ENCODE results near the gene LMAN2.

LMAN2 gene

DNA sequence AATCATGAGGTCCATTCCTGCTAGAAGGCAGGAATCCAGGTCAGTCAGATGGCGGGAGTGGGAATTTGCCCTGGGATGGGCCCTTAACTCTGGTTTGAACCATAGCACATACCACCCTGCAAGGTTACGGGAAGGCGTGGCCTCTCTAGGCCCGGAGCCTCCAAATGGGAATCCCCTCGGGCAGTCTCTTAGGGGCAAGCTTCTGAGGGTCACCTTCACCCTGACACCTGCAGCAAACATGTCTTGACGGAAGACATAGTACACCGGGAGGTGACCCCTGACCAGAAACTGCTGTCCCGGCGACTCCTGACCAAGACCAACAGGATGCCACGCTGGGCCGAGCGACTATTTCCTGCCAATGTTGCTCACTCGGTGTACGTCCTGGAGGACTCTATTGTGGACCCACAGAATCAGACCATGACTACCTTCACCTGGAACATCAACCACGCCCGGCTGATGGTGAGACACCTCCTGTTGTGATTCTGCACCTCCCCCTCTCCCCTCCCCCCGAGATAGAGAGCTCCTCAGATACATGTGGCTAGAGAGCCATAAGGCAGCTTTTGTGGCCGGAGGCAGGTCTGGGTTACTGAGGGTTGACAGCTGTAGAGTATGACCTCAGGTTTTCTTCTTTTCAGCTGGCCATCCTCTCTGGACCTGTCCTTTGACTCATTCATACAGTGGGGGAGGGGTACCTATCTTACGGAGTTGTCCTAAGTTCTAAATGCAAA lies 46.9 kb downstream of the LMAN2 start:
- DNase-seq = peak in 1 of 2 donors; percentile 38

DNA sequence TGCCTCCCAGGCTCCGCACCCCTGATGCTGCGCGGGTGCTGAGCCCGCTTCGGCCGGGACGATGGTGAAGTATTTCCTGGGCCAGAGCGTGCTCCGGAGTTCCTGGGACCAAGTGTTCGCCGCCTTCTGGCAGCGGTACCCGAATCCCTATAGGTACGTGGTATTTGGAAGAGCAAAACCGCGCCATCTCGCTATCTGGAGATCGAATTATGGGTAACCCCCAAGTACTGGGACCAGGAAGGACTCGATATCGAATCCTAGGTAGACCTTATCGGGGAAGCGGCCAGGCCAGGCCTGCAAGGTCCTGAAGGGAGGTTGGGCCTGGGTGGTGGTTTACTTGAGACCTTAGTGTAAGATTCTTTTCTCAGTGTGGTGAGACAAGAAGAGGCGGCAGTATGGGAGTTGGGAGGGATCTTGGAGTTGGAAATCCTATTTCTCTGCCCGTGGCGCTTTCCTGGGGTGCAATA lies 47.5 kb downstream of the LMAN2 start:
- no peak for DNase-seq

DNA sequence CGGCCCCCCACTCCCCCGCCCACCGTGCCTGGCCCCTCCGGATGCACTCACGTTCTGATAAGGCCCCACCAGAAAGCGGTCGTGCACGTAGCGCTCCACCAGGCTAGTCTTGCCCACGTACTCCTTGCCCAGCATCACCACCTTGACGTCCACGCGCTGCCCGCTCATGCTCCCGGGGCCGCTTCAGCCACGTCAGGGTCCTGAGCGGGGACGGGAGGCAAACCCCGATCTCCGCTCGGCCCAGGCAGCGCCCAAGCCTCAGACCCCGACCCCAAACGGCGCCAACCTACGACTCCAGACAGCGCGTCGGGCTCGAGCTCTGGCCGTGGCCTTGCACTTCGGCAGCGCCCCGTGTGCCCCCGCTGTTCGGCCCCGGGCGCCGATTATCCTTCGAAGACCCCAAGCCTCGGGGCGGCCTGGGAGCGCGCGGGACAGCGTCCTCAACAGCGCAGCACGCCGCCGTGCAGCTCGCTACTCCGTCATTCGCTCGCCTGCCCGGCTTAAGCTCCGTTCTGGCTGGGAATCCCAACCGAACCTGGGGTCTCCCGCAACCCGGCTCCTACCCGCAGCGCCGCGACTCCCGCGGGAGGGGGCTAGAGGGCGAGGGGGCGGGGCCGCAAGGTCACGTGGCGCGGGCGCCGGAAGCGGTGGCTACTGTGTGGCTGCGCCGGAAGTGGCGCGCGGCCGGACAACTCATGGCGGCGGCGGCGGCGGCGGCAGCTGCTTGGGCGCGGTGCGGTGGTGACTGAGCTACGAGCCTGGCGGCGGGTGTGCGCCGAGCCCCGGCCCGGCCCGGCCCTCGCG lies 48.1 kb downstream of the LMAN2 start, which contains the start of the genes PRELID1 and RAB24:
PRELID1 (plus strand) TSS at position 679 of the 804 bp plus-strand sequence. CDS start 187 bp downstream, outside the sequence.
RAB24 (minus strand) TSS at position 599 of the 804 bp plus-strand sequence; CDS start at position 168, 431 bp downstream.
- DNase-seq = peak; percentile 92 to 93

DNA sequence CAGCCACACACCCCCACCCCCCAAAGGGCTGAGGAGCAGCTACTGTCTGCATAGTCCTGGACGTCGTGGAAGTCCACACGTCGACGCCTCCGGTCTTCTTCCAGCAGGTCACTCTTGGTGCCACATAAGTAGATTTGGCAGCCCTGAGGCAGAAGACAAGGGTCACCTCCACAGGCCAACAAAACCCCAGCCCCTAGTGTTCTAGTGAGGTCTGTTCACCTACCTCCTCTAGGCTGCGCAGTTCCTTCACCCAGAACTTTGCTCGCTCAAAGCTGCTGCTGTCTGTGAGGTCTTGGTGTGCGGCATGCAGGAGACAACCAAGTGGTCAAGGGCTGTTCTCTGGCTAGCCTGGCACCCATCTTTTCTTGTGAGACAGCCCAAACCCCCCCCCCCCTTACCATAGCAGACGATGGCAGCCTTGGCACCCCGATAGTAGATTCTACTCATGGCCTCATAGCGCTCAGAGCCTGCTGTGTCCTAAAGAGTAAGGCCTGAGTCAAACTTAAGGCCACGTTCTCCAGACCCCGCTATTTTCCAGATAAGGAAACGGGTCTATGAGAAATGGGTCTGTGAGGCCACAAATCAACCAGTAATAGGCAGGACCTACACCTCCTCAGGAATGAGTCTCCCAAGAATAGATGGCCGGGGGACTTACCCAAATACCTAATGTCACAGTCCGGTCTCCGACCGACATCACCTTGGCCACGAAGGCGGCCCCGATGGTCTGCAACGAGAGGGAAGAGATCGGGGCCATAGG lies 48.9 kb downstream of the LMAN2 start:
- DNase-seq = no peak

DNA sequence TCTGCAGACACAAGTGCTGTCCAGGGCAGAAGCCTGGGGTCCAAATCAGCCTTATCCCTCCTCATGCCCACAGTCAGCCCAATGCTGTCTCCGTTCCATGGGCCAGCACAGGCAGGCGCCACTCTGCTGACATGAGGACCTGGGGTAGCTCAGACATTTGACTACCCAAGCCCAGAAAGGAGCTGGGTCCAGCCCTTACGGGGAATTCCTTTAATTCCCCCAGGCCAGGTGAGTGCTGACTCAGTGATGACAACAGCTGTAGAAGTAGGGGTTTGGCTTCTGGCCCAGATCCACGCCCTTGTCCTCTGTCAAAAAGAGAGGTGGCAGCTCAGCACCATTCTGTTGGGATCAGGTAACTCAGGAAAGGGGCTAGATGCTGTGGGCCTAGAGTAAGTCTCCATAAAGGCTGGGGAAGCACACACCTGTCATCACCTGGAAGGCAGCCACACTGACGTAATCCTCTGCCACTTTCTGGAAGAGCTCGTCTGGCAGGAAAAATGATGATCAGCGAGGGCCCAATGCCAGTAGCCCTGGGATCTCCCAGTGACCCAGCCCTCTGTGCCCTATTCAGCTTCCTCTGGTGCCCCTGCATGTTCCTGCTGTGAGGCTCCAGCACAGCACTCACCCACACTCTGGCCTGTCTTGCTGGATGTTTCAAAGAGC lies 49.8 kb downstream of the LMAN2 start:
- no peak for DNase-seq

DNA sequence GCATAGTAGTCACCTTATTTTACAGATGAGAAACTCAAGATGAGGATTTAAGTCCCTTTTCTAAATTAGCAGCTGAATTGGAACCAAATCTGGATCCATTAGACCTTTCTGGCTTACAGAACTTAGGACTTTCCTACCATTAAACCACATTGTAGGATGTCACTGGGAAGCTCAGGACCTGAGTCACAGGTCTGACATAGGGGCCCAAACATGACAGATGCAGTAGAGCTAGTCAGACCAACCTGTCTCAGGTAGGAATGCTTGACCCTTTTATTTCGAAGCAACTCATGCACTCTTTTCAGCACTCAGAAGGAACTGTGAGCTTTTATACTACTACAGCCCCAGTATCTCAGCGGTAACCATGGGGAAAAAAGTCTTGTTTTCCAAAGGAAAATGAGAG lies 50.5 kb downstream of the LMAN2 start:
- DNase-seq = no peak

DNA sequence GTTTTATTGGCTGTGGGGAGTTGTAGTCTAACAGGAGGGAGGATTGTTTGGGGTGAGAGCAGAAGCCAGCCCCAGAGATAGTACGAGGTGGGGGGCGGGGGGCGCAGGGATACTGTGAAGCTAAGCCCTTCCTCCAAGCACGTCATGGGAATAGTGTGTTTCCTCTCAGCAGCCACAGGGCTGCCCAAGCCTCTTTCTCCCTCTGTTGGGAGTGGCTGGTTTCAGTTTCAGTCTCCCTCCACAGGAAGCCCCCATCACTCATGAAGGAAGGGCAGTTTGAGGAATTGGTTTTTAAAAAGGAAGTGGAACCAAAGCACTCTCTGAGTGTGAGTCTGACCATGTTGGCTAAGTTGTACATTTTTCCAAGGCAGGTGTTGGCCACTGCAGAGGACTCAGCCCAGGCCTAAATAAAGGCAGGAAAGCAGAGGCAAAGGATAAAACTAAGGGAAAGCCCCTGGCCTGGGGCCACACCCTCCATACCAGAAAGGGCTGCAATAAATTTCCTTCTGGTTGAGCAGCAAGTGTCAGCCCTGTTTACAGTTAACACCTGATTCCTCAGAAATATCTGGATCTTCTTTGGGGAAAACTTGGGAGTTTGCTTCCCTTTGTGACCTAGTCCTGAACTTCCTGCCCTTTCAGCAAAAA lies 51.1 kb downstream of the LMAN2 start:
- peak; percentile 46 to 51 for DNase-seq

DNA sequence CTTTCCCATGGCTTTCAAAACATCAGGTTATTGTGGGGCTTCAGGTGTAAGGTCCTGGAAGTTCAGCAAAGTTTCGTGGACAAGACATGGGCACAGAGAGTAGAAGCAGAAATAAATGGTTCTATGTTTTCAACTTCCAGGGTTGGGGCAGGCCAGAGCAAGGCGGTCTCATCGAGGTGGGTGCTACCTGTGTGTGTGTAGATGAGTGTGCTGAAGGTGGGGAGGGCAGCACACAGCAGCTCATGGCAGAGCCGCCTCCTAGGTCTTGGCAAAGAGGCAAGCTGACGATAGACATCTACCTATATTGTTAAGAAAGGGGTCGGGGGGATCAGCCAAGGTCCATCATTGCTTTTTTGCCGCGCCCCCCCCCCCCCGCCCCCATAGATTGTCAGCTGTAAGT lies 51.8 kb downstream of the LMAN2 start:
- DNase-seq = no peak

DNA sequence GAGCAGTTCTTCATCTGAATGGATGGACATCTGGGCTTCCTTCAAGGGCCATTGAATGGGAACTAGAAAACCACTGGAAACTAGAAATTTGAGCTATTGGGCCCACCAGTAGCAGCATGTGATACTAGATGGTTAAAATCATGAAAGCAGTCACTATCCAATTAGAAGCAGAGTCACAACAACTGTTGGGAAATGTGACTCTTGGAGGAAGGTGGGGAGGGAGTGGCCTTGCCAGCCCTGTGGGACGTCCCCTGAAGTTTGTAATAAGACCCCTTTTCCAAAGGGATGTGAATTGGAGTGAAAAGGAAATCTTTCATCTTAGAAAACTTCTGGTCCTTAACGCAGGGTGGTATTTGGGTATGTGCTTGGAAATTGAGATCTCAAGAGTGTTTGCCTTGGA lies 53.5 kb downstream of the LMAN2 start:
- DNase-seq = no peak

DNA sequence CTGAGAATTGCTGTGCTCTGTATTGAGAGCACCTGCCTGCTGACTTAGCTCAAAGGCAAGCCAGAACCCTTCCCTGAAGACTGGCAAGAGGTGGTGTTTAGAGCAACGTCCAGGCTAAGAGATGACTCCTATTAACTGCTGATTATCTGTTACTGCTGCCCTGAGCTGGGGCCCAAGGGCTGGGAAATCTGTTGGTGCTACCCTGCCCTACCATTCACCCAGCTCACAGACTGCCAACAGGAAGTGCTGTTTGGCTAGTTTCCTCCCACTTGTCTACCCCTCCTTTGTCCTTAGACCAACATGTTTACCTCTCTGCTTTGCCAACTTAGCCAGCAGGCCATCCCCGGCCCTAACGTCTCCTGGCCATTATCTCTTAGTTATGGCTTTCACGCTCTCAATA lies 54.9 kb downstream of the LMAN2 start:
- DNase-seq = no peak

DNA sequence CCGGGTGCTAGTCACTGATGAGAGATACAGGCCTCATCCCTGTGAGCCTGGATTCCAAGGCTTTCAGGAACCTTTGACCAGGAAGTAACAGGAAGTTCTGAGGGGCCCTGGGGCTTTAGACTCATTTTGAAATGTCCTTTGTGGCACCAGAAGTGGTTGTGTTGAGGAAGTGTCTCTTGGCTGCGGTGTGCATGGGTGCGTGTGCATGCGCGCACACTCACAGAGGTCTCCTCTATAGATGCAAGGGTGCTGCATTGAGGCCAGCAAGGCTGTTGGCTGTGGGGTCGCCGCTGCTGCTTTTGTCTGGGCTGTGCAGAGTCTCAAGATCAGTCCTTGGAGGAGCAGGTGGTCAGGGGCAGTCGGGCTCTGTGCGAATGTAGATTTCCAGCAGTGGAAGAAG lies 55.5 kb downstream of the LMAN2 start:
- no peak for DNase-seq

DNA sequence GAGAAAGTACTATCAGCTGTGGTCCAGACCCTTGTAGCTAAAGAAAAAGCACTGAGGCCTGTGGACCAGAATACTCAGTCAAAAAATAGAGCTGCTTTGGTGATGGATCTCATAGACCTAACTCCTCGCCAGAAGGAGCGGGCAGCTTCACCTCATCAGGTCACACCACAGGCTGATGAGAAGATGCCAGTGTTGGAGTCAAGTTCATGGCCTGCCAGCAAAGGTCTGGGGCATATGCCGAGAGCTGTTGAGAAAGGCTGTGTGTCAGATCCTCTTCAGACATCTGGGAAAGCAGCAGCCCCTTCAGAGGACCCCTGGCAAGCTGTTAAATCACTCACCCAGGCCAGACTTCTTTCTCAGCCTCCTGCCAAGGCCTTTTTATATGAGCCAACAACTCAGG lies 56.8 kb downstream of the LMAN2 start:
- DNase-seq = no peak

DNA sequence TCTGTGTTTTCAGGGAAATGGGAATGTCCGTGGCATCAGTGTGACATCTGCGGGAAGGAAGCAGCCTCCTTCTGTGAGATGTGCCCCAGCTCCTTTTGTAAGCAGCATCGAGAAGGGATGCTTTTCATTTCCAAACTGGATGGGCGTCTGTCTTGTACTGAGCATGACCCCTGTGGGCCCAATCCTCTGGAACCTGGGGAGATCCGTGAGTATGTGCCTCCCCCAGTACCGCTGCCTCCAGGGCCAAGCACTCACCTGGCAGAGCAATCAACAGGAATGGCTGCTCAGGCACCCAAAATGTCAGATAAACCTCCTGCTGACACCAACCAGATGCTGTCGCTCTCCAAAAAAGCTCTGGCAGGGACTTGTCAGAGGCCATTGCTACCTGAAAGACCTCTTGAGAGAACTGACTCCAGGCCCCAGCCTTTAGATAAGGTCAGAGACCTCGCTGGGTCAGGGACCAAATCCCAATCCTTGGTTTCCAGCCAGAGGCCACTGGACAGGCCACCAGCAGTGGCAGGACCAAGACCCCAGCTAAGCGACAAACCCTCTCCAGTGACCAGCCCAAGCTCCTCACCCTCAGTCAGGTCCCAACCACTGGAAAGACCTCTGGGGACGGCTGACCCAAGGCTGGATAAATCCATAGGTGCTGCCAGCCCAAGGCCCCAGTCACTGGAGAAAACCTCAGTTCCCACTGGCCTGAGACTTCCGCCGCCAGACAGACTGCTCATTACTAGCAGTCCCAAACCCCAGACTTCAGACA lies 57.5 kb downstream of the LMAN2 start:
- DNase-seq = no peak

DNA sequence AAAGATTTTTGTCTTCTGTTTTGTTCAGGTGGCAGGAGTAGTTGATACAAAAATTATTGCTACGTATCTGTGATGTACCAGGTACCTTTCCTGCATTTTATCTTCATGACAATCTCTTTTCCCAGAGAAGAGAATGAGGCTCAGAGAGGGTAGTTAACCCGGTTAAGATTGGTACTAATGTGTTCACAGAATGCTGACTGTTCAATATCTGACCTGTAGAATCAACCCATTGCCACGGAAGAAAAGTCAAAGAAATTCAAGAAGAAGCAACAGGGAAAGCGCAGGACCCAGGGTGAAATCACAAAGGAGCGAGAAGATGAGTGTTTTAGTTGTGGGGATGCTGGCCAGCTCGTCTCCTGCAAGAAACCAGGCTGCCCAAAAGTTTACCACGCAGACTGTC lies 59.7 kb downstream of the LMAN2 start:
- DNase-seq = no peak

DNA sequence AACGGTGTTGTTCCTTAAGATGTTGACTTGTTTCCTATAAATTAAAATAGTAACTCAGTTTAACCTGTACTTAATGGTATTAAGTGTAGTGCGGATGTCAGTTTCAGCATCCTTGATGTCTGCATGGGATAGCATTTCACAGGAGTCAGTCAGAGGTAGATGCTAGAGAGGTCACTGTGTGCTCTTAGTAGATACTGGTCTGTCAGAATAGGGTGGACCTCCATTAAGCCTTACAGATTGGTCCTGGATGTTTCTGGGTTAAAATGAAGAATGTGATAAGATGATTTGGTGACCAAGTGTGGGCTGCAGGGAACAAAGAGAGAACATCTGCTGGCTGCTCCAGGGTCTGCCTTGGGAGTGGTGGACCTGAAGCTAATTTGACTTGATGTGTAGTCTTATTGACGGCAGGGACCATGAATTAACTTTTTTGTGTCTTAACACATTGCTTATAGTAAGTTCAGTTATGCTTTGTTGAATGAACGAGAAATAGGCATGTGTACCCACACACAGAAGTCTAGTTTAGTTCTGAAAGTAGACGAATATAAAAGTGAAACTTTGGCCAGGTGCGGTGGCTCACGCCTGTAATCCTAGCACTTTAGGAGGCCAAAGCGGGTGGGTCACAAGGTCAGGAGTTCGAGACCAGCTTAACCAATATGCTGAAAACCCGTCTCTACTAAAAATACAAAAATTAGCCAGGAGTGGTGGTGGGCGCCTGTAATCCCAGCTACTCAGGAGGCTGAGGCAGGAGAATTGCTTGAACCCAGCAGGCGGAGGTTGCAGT lies 60.5 kb downstream of the LMAN2 start:
- no peak for DNase-seq

DNA sequence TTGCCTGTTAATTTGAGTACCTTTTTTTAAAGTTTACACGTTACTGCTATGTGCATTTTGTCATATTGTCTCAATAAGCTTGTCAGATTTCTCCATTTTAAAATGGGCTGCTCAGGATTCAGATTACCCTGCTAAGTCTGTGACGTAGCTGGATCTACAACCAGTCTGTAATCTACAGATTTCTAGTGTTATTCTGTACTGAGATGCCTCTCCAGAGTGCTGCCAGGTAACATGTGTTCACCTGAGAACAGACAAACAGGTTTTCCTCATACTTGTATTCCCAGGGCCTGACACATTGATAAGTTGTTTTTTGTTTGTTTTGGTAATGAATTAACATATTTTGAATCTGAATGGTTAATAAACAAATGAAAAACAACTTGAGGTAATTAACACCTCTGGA lies 63.3 kb downstream of the LMAN2 start:
- no peak for DNase-seq

Measured in stimulated activated CD4-positive, alpha-beta T cell treated with anti-CD3 and anti-CD28 coated beads, Interleukin-2, amount 100 ng/mL, for 24 hours (primary cell).